Effector memory CD4-positive, alpha-beta T cell (primary cell): ENCODE results near the gene AADACL4.
"Not testable (repeated sequence)": the region's sequence is repeated elsewhere in the genome, so short reads cannot be mapped to it uniquely, and the experiment has no call there.

Experiments
- DNase-seq, 3 donors: peaks; one replicate each; pipeline ENCODE4 v3.0.0-alpha.2; 2020
- H3K27ac ChIP-seq: 2 replicates; pipeline ENCODE4 v1.7.0; 2013; ENCODE audit warnings: mild to moderate bottlenecking, low read length, moderate library complexity; ENCODE audit not compliant: insufficient read depth, poor library complexity, severe bottlenecking
- H3K27me3 ChIP-seq: replicated peaks from 2 replicates; pipeline ENCODE4 v1.7.0; 2013; ENCODE audit warnings: mild to moderate bottlenecking, low read length; ENCODE audit not compliant: insufficient read depth, control insufficient read depth, poor library complexity, severe bottlenecking
- H3K36me3 ChIP-seq: 2 replicates; pipeline ENCODE4 v1.7.0; 2013; ENCODE audit warnings: mild to moderate bottlenecking, low read length, moderate library complexity; ENCODE audit not compliant: control insufficient read depth, insufficient read depth
- H3K4me1 ChIP-seq: 2 replicates; pipeline ENCODE4 v1.7.0; 2013; ENCODE audit warnings: low read length, mild to moderate bottlenecking; ENCODE audit not compliant: control insufficient read depth, insufficient read depth, poor library complexity, severe bottlenecking
- H3K4me3 ChIP-seq: 2 replicates; pipeline ENCODE4 v1.7.0; 2013; ENCODE audit warnings: low read length, low read depth, mild to moderate bottlenecking; ENCODE audit not compliant: insufficient read depth, poor library complexity, severe bottlenecking
- H3K9me3 ChIP-seq: 2 replicates; pipeline ENCODE4 v1.7.0; 2013; ENCODE audit warnings: mild to moderate bottlenecking, low read length, moderate library complexity; ENCODE audit not compliant: control insufficient read depth

Gene AADACL4

DNA sequence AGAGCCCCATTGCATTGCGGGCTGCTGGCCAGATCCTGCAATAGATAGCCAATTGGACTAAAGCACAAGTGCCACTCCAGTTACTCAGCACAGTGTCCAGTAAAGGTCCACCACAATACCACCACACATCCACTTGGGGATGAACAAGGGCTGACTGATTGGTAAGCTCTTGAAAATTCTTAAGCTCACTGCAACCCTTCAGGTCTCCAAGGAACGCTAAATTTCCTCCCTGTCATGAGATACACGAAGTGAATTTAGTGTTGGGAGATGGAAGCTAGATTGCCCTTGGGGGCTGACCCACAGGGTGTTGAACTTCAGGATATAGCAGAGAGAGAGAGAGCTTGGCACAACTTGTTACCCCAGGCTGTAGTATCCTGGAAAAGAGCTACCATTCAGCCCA is 62.2 kb downstream of the AADACL4 start:
- Histone ChIP-seq H3K4me3 (no peak overlapping the region), H3K4me1 (no peaks in the 10 kb centered on the region), H3K27ac (no peak overlapping the region), H3K36me3 (no peaks in the 10 kb centered on the region), H3K27me3 (no peaks in the 10 kb centered on the region), H3K9me3 (peaks cover 5% of the 10 kb centered on the region)
- no peak for DNase-seq

DNA sequence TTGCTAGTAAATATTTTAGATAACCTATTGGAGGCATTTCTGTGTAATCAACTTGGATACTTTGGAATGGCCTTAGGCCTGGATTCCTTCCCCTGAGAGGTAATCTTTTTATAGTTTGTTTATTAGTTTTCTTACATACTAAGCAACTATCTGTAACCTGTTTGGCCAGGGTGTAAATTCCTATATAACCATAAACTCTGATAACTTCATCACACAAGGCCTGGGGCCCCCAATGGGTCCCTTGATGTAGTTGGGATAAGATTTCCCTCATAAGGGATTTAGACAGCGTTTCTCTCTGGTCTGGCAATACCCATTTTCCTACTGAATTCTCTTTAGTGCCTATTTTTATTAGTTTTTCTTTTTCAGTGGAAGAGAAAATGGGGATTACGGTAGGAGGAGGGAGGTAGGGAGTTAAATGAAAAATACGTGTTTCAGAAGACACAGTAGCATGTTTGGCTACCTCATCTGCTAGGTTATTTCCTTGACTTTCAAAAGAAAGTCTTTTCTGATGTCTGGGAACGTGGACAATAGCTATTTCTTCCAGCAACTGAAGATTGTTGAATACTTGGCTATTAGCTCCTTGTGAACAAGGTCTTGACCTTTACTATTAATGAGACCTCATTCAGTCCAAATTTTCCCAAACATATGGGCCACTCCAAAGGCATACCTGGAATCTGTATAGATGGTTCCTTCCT is 64.7 kb downstream of the AADACL4 start:
- H3K4me1 ChIP-seq: no peaks in the 10 kb centered on the region
- H3K36me3 ChIP-seq: no peaks in the 10 kb centered on the region
- no peak overlapping the region for H3K27ac ChIP-seq
- no peak overlapping the region for H3K4me3 ChIP-seq
- no peak for DNase-seq
- H3K27me3 ChIP-seq: peaks cover 4% of the 10 kb centered on the region
- peaks cover 3% of the 10 kb centered on the region for H3K9me3 ChIP-seq

DNA sequence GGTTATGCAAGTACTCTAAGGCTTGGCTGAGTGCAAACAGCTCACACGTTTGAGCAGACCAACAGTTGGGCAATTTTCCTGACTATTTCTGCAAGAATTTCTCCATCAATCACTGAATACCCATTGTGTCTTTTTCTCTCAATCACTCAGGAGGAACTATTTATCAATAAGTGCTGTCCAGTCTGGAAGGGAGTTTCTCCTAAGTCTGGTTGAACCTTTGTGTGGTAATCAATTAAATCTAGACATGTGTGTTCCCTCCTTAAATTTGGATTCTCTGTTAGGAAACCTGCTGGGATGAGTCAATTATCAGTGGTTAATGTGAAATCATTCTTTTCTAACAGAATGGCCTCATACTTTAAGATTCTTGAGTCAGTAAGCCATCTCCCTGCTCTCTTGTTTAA is 65.2 kb downstream of the AADACL4 start:
- H3K27ac ChIP-seq: no peak overlapping the region
- H3K27me3 ChIP-seq: peaks cover 4% of the 10 kb centered on the region
- DNase-seq: no peak
- H3K4me3 ChIP-seq: no peak overlapping the region
- H3K9me3 ChIP-seq: no peaks in the 10 kb centered on the region
- H3K36me3 ChIP-seq: no peaks in the 10 kb centered on the region
- H3K4me1 ChIP-seq: no peaks in the 10 kb centered on the region

DNA sequence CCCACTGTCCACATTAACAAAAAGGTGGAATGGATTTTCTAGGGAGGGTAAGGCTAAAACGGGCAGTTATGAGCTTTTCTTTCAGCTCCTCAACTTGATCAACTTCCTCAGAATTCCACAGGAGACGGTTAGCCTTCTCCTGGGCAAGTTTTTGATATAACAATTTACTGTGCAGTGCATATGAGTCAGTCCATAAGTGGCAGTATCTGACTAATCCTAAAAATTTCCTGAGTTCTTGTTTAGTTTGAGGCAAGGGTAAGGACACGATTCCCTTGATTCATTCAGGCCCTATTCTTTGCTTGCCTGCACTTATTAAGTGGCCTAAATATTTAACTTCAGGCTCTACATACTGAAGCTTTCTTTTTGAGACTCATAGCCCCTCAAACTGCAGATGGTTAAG is 65.8 kb downstream of the AADACL4 start:
- H3K27ac ChIP-seq: no peak overlapping the region
- no peak for DNase-seq

DNA sequence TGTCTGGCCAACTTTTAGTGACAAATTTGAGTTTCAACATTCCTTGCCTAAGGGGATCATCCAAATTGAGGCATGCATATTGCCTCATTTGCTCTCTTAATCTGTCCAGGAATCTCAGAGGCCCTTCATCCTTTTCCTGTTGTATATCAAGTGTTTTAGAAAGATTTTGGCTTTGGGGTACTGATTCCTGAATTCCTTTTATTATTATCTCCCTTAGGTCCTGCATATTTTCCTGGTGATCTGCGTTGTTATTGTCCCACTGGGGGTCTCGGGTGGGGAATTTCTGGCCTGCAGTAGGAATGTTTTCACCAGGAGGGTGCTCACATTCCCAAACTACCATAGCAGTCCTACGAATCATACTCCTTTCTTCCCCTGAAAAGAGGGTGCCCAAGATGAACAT is 67.7 kb downstream of the AADACL4 start:
- Histone ChIP-seq H3K4me3 (no peak overlapping the region), H3K36me3 (no peaks in the 10 kb centered on the region), H3K27ac (no peak overlapping the region), H3K9me3 (no peaks in the 10 kb centered on the region), H3K4me1 (no peaks in the 10 kb centered on the region), H3K27me3 (peaks cover 4% of the 10 kb centered on the region)
- no peak for DNase-seq

More for the DNA sequence above, 65.8 kb downstream of the AADACL4 start:
- no peaks in the 10 kb centered on the region for H3K9me3 ChIP-seq
- H3K36me3 ChIP-seq: no peaks in the 10 kb centered on the region
- H3K27me3 ChIP-seq: peaks cover 4% of the 10 kb centered on the region
- no peaks in the 10 kb centered on the region for H3K4me1 ChIP-seq
- no peak overlapping the region for H3K4me3 ChIP-seq

DNA sequence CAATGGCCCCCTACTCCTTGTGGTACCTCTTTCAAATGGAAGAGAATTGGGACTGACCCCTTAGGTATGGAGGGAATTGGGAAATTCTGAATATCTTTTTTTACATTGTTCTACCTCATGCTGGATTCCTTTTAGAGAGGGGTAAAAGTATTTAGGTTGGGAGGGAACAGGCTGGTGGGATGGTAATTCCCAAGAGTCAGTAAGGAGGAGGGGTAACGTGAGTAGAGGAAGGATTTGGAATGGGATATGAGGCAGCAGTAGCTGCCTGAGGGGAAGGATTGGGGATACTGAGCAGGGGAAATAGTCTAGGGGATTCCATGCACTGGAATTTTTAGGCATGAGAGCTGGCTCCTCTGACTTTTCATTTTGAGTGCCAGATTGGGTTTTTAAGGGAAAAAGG is 68.2 kb downstream of the AADACL4 start:
- H3K27me3 ChIP-seq: peaks cover 4% of the 10 kb centered on the region

DNA sequence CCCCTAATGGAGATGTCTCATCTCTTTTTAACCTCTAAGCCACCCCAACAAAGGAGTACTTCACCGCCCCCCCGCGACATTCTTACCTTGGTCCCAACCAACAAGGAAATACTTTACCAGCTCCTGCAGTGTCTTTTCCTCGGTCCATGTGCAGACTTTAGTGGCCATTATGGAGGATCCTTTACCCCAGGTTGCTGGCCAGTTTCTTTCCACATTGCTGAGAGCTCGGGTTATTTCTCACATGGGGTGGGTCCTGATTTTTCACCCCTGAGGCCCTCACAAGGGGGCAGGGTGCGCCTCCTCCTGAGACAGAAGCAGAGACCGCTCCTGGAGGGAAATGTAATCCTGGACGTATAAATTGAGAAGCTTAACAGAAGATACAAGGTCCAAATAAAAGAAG is 69.0 kb downstream of the AADACL4 start:
- no peak for DNase-seq
- Histone ChIP-seq H3K4me1 (no peaks in the 10 kb centered on the region), H3K9me3 (no peaks in the 10 kb centered on the region), H3K27ac (no peak overlapping the region), H3K36me3 (no peaks in the 10 kb centered on the region), H3K4me3 (no peak overlapping the region), H3K27me3 (peaks cover 4% of the 10 kb centered on the region)

More for the DNA sequence above, 68.2 kb downstream of the AADACL4 start:
- no peak for DNase-seq
- Histone ChIP-seq H3K4me3 (no peak overlapping the region), H3K4me1 (no peaks in the 10 kb centered on the region), H3K36me3 (no peaks in the 10 kb centered on the region), H3K27ac (no peak overlapping the region), H3K9me3 (no peaks in the 10 kb centered on the region)

DNA sequence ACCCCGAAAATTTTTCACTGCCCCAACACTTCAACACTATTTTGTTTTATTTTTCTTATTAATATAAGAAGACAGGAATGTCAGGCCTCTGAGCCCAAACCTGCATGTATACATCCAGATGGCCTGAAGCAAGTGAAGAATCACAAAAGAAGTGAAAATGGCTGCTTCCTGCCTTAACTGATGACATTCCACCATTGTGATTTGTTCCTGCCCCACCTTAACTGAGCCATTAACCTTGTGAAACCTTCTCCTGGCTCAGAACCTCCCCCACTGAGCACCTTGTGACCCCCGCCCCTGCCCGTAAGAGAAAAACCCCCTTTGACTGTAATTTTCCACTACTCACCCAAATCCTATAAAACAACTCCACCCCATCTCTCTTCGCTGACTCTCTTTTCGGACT is 69.8 kb downstream of the AADACL4 start:
- H3K36me3 ChIP-seq, H3K4me3 ChIP-seq, DNase-seq, H3K4me1 ChIP-seq, H3K9me3 ChIP-seq, H3K27me3 ChIP-seq, H3K27ac ChIP-seq: not testable (repeated sequence)

DNA sequence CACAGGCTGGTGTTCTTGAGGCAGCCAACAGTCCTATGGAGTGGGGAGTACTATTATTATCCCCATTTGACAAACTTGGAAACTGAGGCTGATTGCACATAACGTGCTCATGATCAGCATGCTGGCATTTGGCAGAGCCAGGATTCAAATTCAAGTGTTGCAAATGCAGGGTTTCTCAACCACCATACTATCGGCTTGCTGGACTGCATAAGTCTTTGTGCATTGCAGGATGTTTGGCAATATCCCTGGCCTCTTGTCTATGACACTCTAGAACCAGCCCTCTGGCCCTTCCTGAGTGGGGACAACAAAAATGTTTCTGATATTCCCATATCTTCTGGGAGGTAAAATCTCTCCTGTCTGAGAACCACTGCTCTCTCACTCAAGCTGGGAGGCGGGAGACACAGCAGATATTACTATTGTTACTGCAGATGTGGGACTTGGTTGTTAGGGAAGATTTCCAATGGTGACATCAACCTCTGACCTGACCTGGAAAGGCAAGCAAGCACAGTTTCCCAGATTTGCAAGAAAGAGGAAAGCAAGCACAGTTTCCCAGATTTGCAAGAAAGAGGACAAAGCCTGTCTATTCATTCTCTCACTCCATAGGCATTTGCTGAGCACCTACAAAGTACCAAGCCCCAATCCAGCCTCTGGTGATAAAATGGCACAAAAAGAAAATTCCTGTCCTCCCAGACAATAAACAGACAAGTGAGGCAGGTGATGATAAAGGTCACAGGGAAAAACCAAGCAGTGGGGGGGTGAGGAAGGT is 71.0 kb downstream of the AADACL4 start:
- no peak for DNase-seq
- Histone ChIP-seq H3K36me3 (no peaks in the 10 kb centered on the region), H3K27ac (no peak overlapping the region), H3K27me3 (peaks cover 4% of the 10 kb centered on the region), H3K9me3 (no peaks in the 10 kb centered on the region), H3K4me3 (no peak overlapping the region), H3K4me1 (no peaks in the 10 kb centered on the region)

DNA sequence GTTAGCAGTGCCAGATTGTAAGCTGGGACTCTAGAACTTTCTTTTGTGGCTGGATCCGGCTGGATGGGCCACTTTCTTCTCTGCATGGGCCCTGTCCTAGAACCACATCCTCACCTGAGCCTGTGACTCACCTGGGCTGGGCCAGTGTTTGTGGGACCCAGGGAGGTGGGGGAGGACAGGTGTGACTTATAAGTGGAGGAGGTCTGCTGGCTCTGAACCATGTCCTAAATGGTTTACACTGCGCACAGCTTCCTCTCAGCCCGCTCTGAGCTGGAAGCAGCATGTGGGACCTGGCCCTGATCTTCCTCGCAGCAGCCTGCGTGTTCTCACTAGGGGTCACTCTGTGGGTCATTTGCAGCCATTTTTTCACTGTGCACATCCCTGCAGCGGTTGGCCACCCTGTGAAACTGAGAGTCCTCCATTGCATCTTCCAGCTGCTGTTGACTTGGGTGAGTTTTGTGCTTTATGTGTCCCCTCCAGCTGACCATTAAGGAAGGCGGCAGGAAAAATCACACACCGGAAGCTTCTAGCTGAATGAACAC is 72.1 kb downstream of the AADACL4 start, which contains the start of gene AADACL3:
TSS of gene AADACL3 (plus strand) at position 215 of the 542 bp plus-strand sequence. CDS start at position 282, 67 bp downstream.
- no peaks in the 10 kb centered on the region for H3K36me3 ChIP-seq
- no peak within 1 kb of the TSS for H3K27ac ChIP-seq
- DNase-seq: no peak
- no peak within 1 kb of the TSS for H3K4me3 ChIP-seq
- no peaks in the 10 kb centered on the region for H3K9me3 ChIP-seq
- H3K27me3 ChIP-seq: peaks cover 4% of the 10 kb centered on the region
- H3K4me1 ChIP-seq: no peaks in the 10 kb centered on the region
